OCI-LY1 (cell line): ENCODE results near the gene SLC27A3.

ENCODE experiments used
- H2AFZ ChIP-seq: fragments of 200-600 bp; sonication (generic), shearing (Covaris generic); 2 replicates; pipeline ENCODE4 v1.6.0; 2014; ENCODE audit warnings: antibody characterized with exemption, mild to moderate bottlenecking, low read length
- H3F3A ChIP-seq: fragments of 200-600 bp; sonication (generic), shearing (Covaris generic); 2 replicates; pipeline ENCODE4 v1.6.0; 2014; ENCODE audit warnings: mild to moderate bottlenecking, antibody characterized with exemption, low read length, moderate library complexity; ENCODE audit not compliant: insufficient read depth
- H3K27ac ChIP-seq: fragments of 200-600 bp; sonication (generic); 2 replicates; pipeline ENCODE4 v1.5.1; 2014; ENCODE audit warnings: low read length, mixed run types, mild to moderate bottlenecking, low read depth; ENCODE audit not compliant: poor library complexity, severe bottlenecking
- H3K27me3 ChIP-seq: fragments of 200-600 bp; sonication (generic); 2 replicates; pipeline ENCODE4 v1.6.0; 2014; ENCODE audit warnings: antibody characterized with exemption, mild to moderate bottlenecking, low read length, moderate library complexity; ENCODE audit not compliant: insufficient read depth
- H3K36me3 ChIP-seq: fragments of 200-600 bp; sonication (generic); 2 replicates; pipeline ENCODE4 v1.6.1; 2014; ENCODE audit warnings: mild to moderate bottlenecking, antibody characterized with exemption, low read length, moderate library complexity, mixed read lengths; ENCODE audit not compliant: insufficient read depth
- H3K4me1 ChIP-seq: fragments of 200-600 bp; sonication (generic); 2 replicates; pipeline ENCODE4 v1.5.1; 2014; ENCODE audit warnings: mild to moderate bottlenecking, low read length, moderate library complexity; ENCODE audit not compliant: insufficient read depth, severe bottlenecking
- H3K4me2 ChIP-seq: fragments of 200-600 bp; sonication (generic), shearing (Covaris generic); 2 replicates; pipeline ENCODE4 v1.6.1; 2014; ENCODE audit warnings: low read length
- H3K4me3 ChIP-seq: fragments of 200-600 bp; sonication (generic); 2 replicates; pipeline ENCODE4 v1.5.1; 2014; ENCODE audit warnings: low read length, low read depth, mild to moderate bottlenecking, mixed read lengths; ENCODE audit not compliant: poor library complexity, severe bottlenecking
- H3K79me2 ChIP-seq: fragments of 200-600 bp; shearing (Covaris generic); 2 replicates; pipeline ENCODE4 v1.6.1; 2016; ENCODE audit warnings: mixed run types, low read length, mixed read lengths; ENCODE audit not compliant: insufficient read depth
- H3K9ac ChIP-seq: fragments of 200-600 bp; sonication (generic), shearing (Covaris generic); 2 replicates; pipeline ENCODE4 v1.6.1; 2014; ENCODE audit warnings: mild to moderate bottlenecking, low read length, mixed read lengths
- H3K9me2 ChIP-seq: fragments of 200-600 bp; sonication (generic), shearing (Covaris generic); 2 replicates; pipeline ENCODE4 v1.6.1; 2014; ENCODE audit warnings: low read depth, mild to moderate bottlenecking, low read length, mixed read lengths
- H3K9me3 ChIP-seq: fragments of 200-600 bp; shearing (Covaris generic); 2 replicates; pipeline ENCODE4 v1.6.1; 2014; ENCODE audit warnings: low read length, mixed read lengths
- H4K20me1 ChIP-seq: fragments of 200-600 bp; sonication (generic), shearing (Covaris generic); 2 replicates; pipeline ENCODE4 v1.6.0; 2016; ENCODE audit warnings: mild to moderate bottlenecking, low read length; ENCODE audit not compliant: insufficient read depth
- CTCF ChIP-seq: fragments of 200-600 bp; sonication (generic), shearing (Covaris generic); IDR thresholded peaks from 2 replicates; pipeline ENCODE4 v1.5.1; 2017; ENCODE audit warnings: mild to moderate bottlenecking, antibody characterized with exemption, low read length, moderate library complexity, mixed read lengths
- EZH2 ChIP-seq: fragments of 200-600 bp; sonication (generic), shearing (Covaris generic); IDR thresholded peaks from 2 replicates; pipeline ENCODE4 v1.8.0; 2017; ENCODE audit warnings: borderline replicate concordance, mixed run types, mild to moderate bottlenecking, antibody characterized with exemption, low read length, moderate library complexity, mixed read lengths

The SLC27A3 gene

GRCh38 chr1:153742411-153743142 lies 32.6 kb upstream of the SLC27A3 start:
- no peaks in the 10 kb centered on the region for H3K79me2 ChIP-seq
- H3K4me3 ChIP-seq, result no peak overlapping the region
- H3K9me2 ChIP-seq, result no peaks in the 10 kb centered on the region
- H3F3A ChIP-seq, result no peaks in the 10 kb centered on the region
- H3K9me3 ChIP-seq, result no peaks in the 10 kb centered on the region
- no peak overlapping the region for H3K9ac ChIP-seq
- peaks cover 62% of the 10 kb centered on the region for H3K36me3 ChIP-seq
- no peaks in the 10 kb centered on the region for H3K27me3 ChIP-seq
- TF ChIP-seq EZH2 (no peak), CTCF (no peak)
- peaks cover 15% of the 10 kb centered on the region for H3K4me1 ChIP-seq
- H3K4me2 ChIP-seq, result no peak overlapping the region
- H4K20me1 ChIP-seq, result no peaks in the 10 kb centered on the region
- peak overlapping the region; percentile 31 for H3K27ac ChIP-seq
- no peak overlapping the region for H2AFZ ChIP-seq

GRCh38 chr1:153745417-153745816 lies 29.8 kb upstream of the SLC27A3 start:
- no peak overlapping the region for H3K4me3 ChIP-seq
- peaks cover 85% of the 10 kb centered on the region for H3K36me3 ChIP-seq

GRCh38 chr1:153746174-153746573 lies 29.0 kb upstream of the SLC27A3 start:
- H2AFZ ChIP-seq, result no peak overlapping the region
- H3K9me3 ChIP-seq, result no peaks in the 10 kb centered on the region
- H3K79me2 ChIP-seq, result no peaks in the 10 kb centered on the region
- H4K20me1 ChIP-seq, result no peaks in the 10 kb centered on the region
- H3K4me2 ChIP-seq, result no peak overlapping the region
- H3K4me1 ChIP-seq, result peaks cover 15% of the 10 kb centered on the region
- peaks cover 85% of the 10 kb centered on the region for H3K36me3 ChIP-seq
- no peak overlapping the region for H3K27ac ChIP-seq
- no peak for TF ChIP-seq CTCF
- no peak for TF ChIP-seq EZH2
- H3K4me3 ChIP-seq, result no peak overlapping the region
- no peaks in the 10 kb centered on the region for H3K27me3 ChIP-seq
- no peaks in the 10 kb centered on the region for H3F3A ChIP-seq
- H3K9me2 ChIP-seq, result no peaks in the 10 kb centered on the region
- no peak overlapping the region for H3K9ac ChIP-seq

More at GRCh38 chr1:153745417-153745816, 29.8 kb upstream of the SLC27A3 start:
- Histone ChIP-seq H3K27me3 (no peaks in the 10 kb centered on the region), H4K20me1 (no peaks in the 10 kb centered on the region), H3K9me2 (no peaks in the 10 kb centered on the region), H2AFZ (no peak overlapping the region), H3K9ac (no peak overlapping the region), H3F3A (no peaks in the 10 kb centered on the region), H3K9me3 (no peaks in the 10 kb centered on the region), H3K79me2 (no peaks in the 10 kb centered on the region), H3K4me1 (peaks cover 15% of the 10 kb centered on the region), H3K4me2 (no peak overlapping the region), H3K27ac (no peak overlapping the region)
- no peak for TF ChIP-seq CTCF
- no peak for TF ChIP-seq EZH2
